ENCODE results near the gene FAR1. TPM values are rescaled to one million over a fixed set of nuclear protein-coding genes. Genes with fewer than 3 reads are reported as not detected.

FAR1 gene
- total RNA-seq, 1 donor from 2014 or later = 69.0 TPM

GRCh38 chr11:13682212-13682611 is 13.7 kb downstream of the FAR1 start:
- DNase-seq (ENCODE audit: extremely low spot score, unreplicated experiment) = no peak
- TF ChIP-seq, protein P1, sequence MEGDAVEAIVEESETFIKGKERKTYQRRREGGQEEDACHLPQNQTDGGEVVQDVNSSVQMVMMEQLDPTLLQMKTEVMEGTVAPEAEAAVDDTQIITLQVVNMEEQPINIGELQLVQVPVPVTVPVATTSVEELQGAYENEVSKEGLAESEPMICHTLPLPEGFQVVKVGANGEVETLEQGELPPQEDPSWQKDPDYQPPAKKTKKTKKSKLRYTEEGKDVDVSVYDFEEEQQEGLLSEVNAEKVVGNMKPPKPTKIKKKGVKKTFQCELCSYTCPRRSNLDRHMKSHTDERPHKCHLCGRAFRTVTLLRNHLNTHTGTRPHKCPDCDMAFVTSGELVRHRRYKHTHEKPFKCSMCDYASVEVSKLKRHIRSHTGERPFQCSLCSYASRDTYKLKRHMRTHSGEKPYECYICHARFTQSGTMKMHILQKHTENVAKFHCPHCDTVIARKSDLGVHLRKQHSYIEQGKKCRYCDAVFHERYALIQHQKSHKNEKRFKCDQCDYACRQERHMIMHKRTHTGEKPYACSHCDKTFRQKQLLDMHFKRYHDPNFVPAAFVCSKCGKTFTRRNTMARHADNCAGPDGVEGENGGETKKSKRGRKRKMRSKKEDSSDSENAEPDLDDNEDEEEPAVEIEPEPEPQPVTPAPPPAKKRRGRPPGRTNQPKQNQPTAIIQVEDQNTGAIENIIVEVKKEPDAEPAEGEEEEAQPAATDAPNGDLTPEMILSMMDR (conservative IDR thresholded peaks at IDR 0.05) = no peak
- Mint-ChIP-seq H3K9me3 (peaks cover 5% of the 10 kb centered on the region), H3K36me3 (peaks cover 3% of the 10 kb centered on the region), H3K4me1 (ENCODE audit: unreplicated experiment) (peaks cover 12% of the 10 kb centered on the region), H3K27me3 (no peaks in the 10 kb centered on the region), H3K27ac (no peak overlapping the region), H3K4me3 (no peak overlapping the region)

DNA sequence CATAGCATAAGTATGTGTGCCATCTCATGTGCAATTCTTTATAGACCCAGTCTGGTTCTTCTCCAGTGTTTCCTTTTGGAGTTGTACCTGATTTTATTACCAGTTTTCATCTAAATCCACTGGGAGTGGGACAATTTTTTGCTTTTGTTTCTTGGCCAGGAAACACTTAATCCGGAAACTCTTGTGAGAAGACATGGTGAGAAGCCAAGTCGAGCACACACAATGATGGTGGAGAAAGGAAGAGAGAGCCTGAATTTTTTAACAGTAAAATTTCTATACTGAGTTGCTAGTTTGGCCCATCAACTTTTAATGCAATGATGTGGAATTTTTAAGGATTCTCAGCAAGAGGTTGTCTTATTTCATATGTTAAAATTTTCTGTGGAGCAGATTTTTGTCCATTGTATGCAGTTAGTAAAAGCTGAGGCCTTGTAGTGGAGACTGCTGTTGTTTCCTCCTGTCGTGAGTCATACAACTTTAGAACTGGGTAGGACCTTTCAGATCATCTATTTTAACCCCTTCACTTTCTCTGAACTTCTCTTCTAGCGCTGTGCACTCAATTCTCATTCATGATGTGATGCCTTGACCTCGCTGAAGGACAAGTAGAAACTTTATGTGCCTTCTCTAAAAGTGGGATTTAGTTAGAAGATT is 17.1 kb downstream of the FAR1 start:
- H3K36me3 Mint-ChIP-seq = peaks cover 8% of the 10 kb centered on the region
- no peaks in the 10 kb centered on the region for H3K27me3 Mint-ChIP-seq
- no peak overlapping the region for H3K4me3 Mint-ChIP-seq
- TF ChIP-seq, protein P1 (conservative IDR thresholded peaks at IDR 0.05) = no peak
- peaks cover 3% of the 10 kb centered on the region for H3K9me3 Mint-ChIP-seq
- peaks cover 4% of the 10 kb centered on the region for H3K4me1 Mint-ChIP-seq (ENCODE audit: unreplicated experiment)
- H3K27ac Mint-ChIP-seq = no peak overlapping the region
- DNase-seq (ENCODE audit: extremely low spot score, unreplicated experiment) = no peak

DNA sequence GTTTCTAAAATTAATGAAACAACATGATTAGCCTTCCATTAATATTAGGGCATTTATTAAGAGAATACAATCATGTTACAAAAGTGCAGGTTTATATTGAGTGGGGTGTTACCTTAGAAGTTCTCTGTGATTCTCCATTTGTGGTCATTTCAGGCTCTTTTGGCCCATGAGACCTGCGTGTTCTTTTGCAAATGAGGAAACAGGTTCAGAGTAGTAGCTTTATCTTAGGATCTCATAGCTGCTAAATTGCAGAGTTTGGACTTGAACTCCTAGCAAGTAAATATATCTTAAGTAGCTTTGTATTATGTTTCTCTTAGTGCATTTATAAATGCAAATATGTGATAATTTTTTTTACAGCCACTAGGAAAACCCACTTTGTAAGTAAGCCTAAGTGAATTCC is 18.3 kb downstream of the FAR1 start:
- H3K27me3 Mint-ChIP-seq = no peaks in the 10 kb centered on the region
- no peaks in the 10 kb centered on the region for H3K4me1 Mint-ChIP-seq (ENCODE audit: unreplicated experiment)
- no peak for DNase-seq (ENCODE audit: extremely low spot score, unreplicated experiment)
- H3K4me3 Mint-ChIP-seq = no peak overlapping the region
- peaks cover 8% of the 10 kb centered on the region for H3K36me3 Mint-ChIP-seq
- no peak overlapping the region for H3K27ac Mint-ChIP-seq
- TF ChIP-seq, protein P1 (conservative IDR thresholded peaks at IDR 0.05) = no peak
- peaks cover 10% of the 10 kb centered on the region for H3K9me3 Mint-ChIP-seq

- Mint-ChIP-seq H3K4me1 (ENCODE audit: unreplicated experiment) (no peaks in the 10 kb centered on the region), H3K4me3 (no peak overlapping the region), H3K27me3 (no peaks in the 10 kb centered on the region), H3K36me3 (peaks cover 8% of the 10 kb centered on the region), H3K27ac (no peak overlapping the region), H3K9me3 (peaks cover 10% of the 10 kb centered on the region)
- DNase-seq (ENCODE audit: extremely low spot score, unreplicated experiment) = no peak
- TF ChIP-seq, protein P1 (conservative IDR thresholded peaks at IDR 0.05) = no peak
These were observed 18.8 kb downstream of the FAR1 start for GRCh38 chr11:13687271-13687670.

- no peak for DNase-seq (ENCODE audit: extremely low spot score, unreplicated experiment)
- Mint-ChIP-seq H3K36me3 (peaks cover 25% of the 10 kb centered on the region), H3K4me3 (no peak overlapping the region), H3K27me3 (no peaks in the 10 kb centered on the region), H3K9me3 (peaks cover 10% of the 10 kb centered on the region), H3K27ac (no peak overlapping the region), H3K4me1 (ENCODE audit: unreplicated experiment) (no peaks in the 10 kb centered on the region)
- TF ChIP-seq, protein P1 (conservative IDR thresholded peaks at IDR 0.05) = no peak
These were observed 22.9 kb downstream of the FAR1 start for GRCh38 chr11:13691286-13691899.
